Measurements from ENCODE around the gene DNAJB1.

DNAJB1 gene

GRCh38 chr19:14473073-14473977 lies 44.9 kb downstream of the DNAJB1 start:
- DNase-seq (ENCODE audit: low read depth) = no peak

- DNase-seq (ENCODE audit: low read depth) = peak; percentile 80
Measured at GRCh38 chr19:14472202-14472938, 45.8 kb downstream of the DNAJB1 start.

GRCh38 chr19:14471436-14472187 lies 46.6 kb downstream of the DNAJB1 start:
- no peak for DNase-seq (ENCODE audit: low read depth)

- DNase-seq (ENCODE audit: low read depth) = no peak
Measured at GRCh38 chr19:14470031-14470876, 47.9 kb downstream of the DNAJB1 start.

- DNase-seq (ENCODE audit: low read depth) = no peak
Measured at GRCh38 chr19:14467816-14468215, 50.4 kb downstream of the DNAJB1 start.

- no peak for DNase-seq (ENCODE audit: low read depth)
Measured at GRCh38 chr19:14467391-14467790, 50.8 kb downstream of the DNAJB1 start.

Measured in activated T-helper 9 cell treated with anti-CD3 and anti-CD28 coated beads, Interleukin-2, amount 50 U/mL, for 16 hours (primary cell).